Type B pancreatic cell (in vitro differentiated cells): ENCODE measurements around the gene ASB10. TPM values are rescaled to one million over a fixed set of nuclear protein-coding genes. Genes with fewer than 3 reads are reported as not detected.

Source experiments
- DNase-seq: peaks from one replicate; pipeline ENCODE4 v3.0.0; 2021; ENCODE audit warnings: mixed read lengths; ENCODE audit not compliant: unreplicated experiment; ENCODE audit errors: extremely low spot score
- H3K27ac Mint-ChIP-seq: 2 replicates; pipeline ENCODE4 v1.8.0; 2021; ENCODE audit warnings: mild to moderate bottlenecking, mixed read lengths
- H3K27me3 Mint-ChIP-seq: 2 replicates; pipeline ENCODE4 v1.8.0; 2021; ENCODE audit warnings: mixed read lengths
- H3K36me3 Mint-ChIP-seq: 2 replicates; pipeline ENCODE4 v1.8.0; 2021; ENCODE audit warnings: mixed read lengths
- H3K4me1 Mint-ChIP-seq: one replicate; pipeline ENCODE4 v1.8.0; 2021; ENCODE audit warnings: mixed read lengths; ENCODE audit not compliant: unreplicated experiment
- H3K4me3 Mint-ChIP-seq: 2 replicates; pipeline ENCODE4 v1.8.0; 2021; ENCODE audit warnings: mild to moderate bottlenecking, mixed read lengths
- H3K9me3 Mint-ChIP-seq: 2 replicates; pipeline ENCODE4 v1.8.0; 2021; ENCODE audit warnings: mixed read lengths
- CTCF ChIP-seq: fragments of 200-600 bp; sonication (generic); conservative IDR thresholded peaks from 2 replicates; pipeline ENCODE4 v1.5.0; 2021; ENCODE audit warnings: antibody characterized with exemption, mild to moderate bottlenecking
- total RNA-seq: library from RNA; stranded (reverse); gene quantifications from 2 replicates; pipeline ENCODE4 v1.2.1, GENCODE V29; 2021; ENCODE audit warnings: low replicate concordance

ASB10 gene
- total RNA-seq, 1 donor from 2014 or later: not detected

GRCh38 chr7:151141311-151141854 is 45.7 kb downstream of the ASB10 start:
- peak overlapping the region; percentile 16 for H3K27ac Mint-ChIP-seq
- TF ChIP-seq CTCF: no peak
- H3K27me3 Mint-ChIP-seq: no peaks in the 10 kb centered on the region
- no peak for DNase-seq
- peaks cover 20% of the 10 kb centered on the region for H3K4me1 Mint-ChIP-seq
- peaks cover 22% of the 10 kb centered on the region for H3K36me3 Mint-ChIP-seq
- H3K4me3 Mint-ChIP-seq: no peak overlapping the region
- no peaks in the 10 kb centered on the region for H3K9me3 Mint-ChIP-seq

GRCh38 chr7:151140826-151141225 is 46.2 kb downstream of the ASB10 start:
- H3K27ac Mint-ChIP-seq: no peak overlapping the region
- H3K4me3 Mint-ChIP-seq: no peak overlapping the region
- no peaks in the 10 kb centered on the region for H3K27me3 Mint-ChIP-seq
- peaks cover 22% of the 10 kb centered on the region for H3K36me3 Mint-ChIP-seq
- H3K9me3 Mint-ChIP-seq: no peaks in the 10 kb centered on the region
- peaks cover 24% of the 10 kb centered on the region for H3K4me1 Mint-ChIP-seq
- TF ChIP-seq CTCF: no peak
- no peak for DNase-seq

GRCh38 chr7:151139791-151140190 is 47.3 kb downstream of the ASB10 start:
- peaks cover 24% of the 10 kb centered on the region for H3K4me1 Mint-ChIP-seq
- TF ChIP-seq CTCF: no peak

GRCh38 chr7:151139071-151139790 is 47.8 kb downstream of the ASB10 start:
- no peak for DNase-seq
- Mint-ChIP-seq H3K27ac (no peak overlapping the region), H3K4me1 (peaks cover 24% of the 10 kb centered on the region), H3K4me3 (no peak overlapping the region), H3K27me3 (no peaks in the 10 kb centered on the region), H3K36me3 (peaks cover 19% of the 10 kb centered on the region), H3K9me3 (no peaks in the 10 kb centered on the region)
- no peak for TF ChIP-seq CTCF

More at GRCh38 chr7:151139791-151140190, 47.3 kb downstream of the ASB10 start:
- H3K4me3 Mint-ChIP-seq: no peak overlapping the region
- H3K27me3 Mint-ChIP-seq: no peaks in the 10 kb centered on the region
- peaks cover 22% of the 10 kb centered on the region for H3K36me3 Mint-ChIP-seq
- no peak overlapping the region for H3K27ac Mint-ChIP-seq
- no peak for DNase-seq
- H3K9me3 Mint-ChIP-seq: no peaks in the 10 kb centered on the region

- DNase-seq: no peak
- Mint-ChIP-seq H3K9me3 (no peaks in the 10 kb centered on the region), H3K4me3 (no peak overlapping the region), H3K36me3 (peaks cover 12% of the 10 kb centered on the region), H3K27ac (no peak overlapping the region), H3K4me1 (peaks cover 24% of the 10 kb centered on the region), H3K27me3 (no peaks in the 10 kb centered on the region)
- TF ChIP-seq CTCF: no peak
Observed at GRCh38 chr7:151138153-151138851, 48.7 kb downstream of the ASB10 start.
